A549 (cell line): ENCODE measurements around the gene PDCL2.

Source experiments
- TF ChIP-seq, protein P1 (sequence below): fragments of >200 bp; sonication (Bioruptor Twin); formaldehyde crosslinking; IDR thresholded peaks from 3 replicates; pipeline ENCODE4 v1.5.1; 2016
- TF ChIP-seq, protein P2 (sequence below): fragments of 200-600 bp; sonication (generic); IDR thresholded peaks from 2 replicates; pipeline ENCODE4 v1.6.1; 2016; ENCODE audit warnings: antibody characterized with exemption, mild to moderate bottlenecking, moderate library complexity

DNA sequence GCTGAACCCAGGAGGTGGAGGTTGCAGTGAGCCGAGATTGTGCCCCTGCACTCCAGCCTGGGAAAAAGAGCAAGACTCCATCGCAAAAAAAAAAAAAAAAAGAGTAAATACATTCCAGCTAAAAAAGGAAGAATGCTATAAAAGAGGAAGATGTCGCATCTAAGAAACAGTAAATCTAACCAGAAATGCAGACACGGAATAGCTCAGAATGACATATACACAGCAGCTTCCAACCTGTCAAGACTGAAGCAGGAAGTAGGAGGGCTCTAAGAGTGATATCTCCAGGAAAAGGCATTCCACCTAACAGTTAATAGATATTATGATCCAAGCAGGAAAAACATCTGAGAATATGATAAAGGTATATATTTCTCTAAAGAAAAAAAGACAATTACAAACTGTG is 61.4 kb downstream of the PDCL2 start:
- TF ChIP-seq, protein P1, sequence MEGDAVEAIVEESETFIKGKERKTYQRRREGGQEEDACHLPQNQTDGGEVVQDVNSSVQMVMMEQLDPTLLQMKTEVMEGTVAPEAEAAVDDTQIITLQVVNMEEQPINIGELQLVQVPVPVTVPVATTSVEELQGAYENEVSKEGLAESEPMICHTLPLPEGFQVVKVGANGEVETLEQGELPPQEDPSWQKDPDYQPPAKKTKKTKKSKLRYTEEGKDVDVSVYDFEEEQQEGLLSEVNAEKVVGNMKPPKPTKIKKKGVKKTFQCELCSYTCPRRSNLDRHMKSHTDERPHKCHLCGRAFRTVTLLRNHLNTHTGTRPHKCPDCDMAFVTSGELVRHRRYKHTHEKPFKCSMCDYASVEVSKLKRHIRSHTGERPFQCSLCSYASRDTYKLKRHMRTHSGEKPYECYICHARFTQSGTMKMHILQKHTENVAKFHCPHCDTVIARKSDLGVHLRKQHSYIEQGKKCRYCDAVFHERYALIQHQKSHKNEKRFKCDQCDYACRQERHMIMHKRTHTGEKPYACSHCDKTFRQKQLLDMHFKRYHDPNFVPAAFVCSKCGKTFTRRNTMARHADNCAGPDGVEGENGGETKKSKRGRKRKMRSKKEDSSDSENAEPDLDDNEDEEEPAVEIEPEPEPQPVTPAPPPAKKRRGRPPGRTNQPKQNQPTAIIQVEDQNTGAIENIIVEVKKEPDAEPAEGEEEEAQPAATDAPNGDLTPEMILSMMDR: no peak
- TF ChIP-seq, protein P2, sequence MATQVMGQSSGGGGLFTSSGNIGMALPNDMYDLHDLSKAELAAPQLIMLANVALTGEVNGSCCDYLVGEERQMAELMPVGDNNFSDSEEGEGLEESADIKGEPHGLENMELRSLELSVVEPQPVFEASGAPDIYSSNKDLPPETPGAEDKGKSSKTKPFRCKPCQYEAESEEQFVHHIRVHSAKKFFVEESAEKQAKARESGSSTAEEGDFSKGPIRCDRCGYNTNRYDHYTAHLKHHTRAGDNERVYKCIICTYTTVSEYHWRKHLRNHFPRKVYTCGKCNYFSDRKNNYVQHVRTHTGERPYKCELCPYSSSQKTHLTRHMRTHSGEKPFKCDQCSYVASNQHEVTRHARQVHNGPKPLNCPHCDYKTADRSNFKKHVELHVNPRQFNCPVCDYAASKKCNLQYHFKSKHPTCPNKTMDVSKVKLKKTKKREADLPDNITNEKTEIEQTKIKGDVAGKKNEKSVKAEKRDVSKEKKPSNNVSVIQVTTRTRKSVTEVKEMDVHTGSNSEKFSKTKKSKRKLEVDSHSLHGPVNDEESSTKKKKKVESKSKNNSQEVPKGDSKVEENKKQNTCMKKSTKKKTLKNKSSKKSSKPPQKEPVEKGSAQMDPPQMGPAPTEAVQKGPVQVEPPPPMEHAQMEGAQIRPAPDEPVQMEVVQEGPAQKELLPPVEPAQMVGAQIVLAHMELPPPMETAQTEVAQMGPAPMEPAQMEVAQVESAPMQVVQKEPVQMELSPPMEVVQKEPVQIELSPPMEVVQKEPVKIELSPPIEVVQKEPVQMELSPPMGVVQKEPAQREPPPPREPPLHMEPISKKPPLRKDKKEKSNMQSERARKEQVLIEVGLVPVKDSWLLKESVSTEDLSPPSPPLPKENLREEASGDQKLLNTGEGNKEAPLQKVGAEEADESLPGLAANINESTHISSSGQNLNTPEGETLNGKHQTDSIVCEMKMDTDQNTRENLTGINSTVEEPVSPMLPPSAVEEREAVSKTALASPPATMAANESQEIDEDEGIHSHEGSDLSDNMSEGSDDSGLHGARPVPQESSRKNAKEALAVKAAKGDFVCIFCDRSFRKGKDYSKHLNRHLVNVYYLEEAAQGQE: no peak
